HCT116 (cell line): Measurements from ENCODE around the gene DDX54.
A peak's percentile ranks its signal among the peaks of the same experiment; 100 is the strongest.

Experiments used
- EZH2 ChIP-seq: fragments of 200-600 bp; sonication (generic); IDR thresholded peaks from 2 replicates; pipeline ENCODE4 v1.6.1; 2017; ENCODE audit warnings: antibody characterized with exemption, mixed run types
- EZH2phosphoT487 ChIP-seq: fragments of 200-600 bp; IDR thresholded peaks from 2 replicates; pipeline ENCODE4 v1.6.1; 2018; ENCODE audit warnings: antibody characterized with exemption, borderline replicate concordance
- FOSL1 ChIP-seq: IDR thresholded peaks from 2 replicates; pipeline ENCODE4 v1.6.1; 2012; ENCODE audit warnings: low read depth
- POLR2A ChIP-seq: IDR thresholded peaks from 2 replicates; pipeline ENCODE4 v1.7.0; 2011; ENCODE audit warnings: borderline replicate concordance; ENCODE audit not compliant: insufficient read depth, insufficient read length; ENCODE audit errors: extremely low read depth
- SIN3A ChIP-seq: IDR thresholded peaks from 2 replicates; pipeline ENCODE4 v1.6.1; 2012; ENCODE audit warnings: low read depth
- TCF7L2 ChIP-seq: IDR thresholded peaks from 2 replicates; pipeline ENCODE4 v1.7.0; 2011; ENCODE audit warnings: borderline replicate concordance, inconsistent platforms; ENCODE audit not compliant: insufficient read depth, insufficient read length; ENCODE audit errors: extremely low read depth
- ZFX ChIP-seq: fragments of 450-650 bp; IDR thresholded peaks from 2 replicates; pipeline ENCODE4 v1.6.1; 2017
- TF ChIP-seq, protein P1 (sequence below), 3 experiments: fragments of 200-600 bp in 1 of 3; sonication (generic) in 1 of 3; IDR thresholded peaks in 2 of 3; conservative IDR thresholded peaks in 1 of 3; 2 replicates each; pipeline ENCODE4 v1.5.1; 2012 to 2017; ENCODE audit warnings: low read depth in 2 of 3, low read length in 2 of 3, antibody characterized with exemption in 1 of 3, borderline replicate concordance in 1 of 3, control low read depth in 1 of 3, mild to moderate bottlenecking in 1 of 3, mixed read lengths in 1 of 3, mixed run types in 1 of 3, moderate library complexity in 1 of 3; ENCODE audit not compliant: insufficient read depth in 1 of 3
- TF ChIP-seq, protein P2 (sequence below): IDR thresholded peaks from 2 replicates; pipeline ENCODE4 v1.6.1; 2012
- TF ChIP-seq, protein P3 (sequence below): IDR thresholded peaks from 2 replicates; pipeline ENCODE4 v1.6.1; 2012

DNA sequence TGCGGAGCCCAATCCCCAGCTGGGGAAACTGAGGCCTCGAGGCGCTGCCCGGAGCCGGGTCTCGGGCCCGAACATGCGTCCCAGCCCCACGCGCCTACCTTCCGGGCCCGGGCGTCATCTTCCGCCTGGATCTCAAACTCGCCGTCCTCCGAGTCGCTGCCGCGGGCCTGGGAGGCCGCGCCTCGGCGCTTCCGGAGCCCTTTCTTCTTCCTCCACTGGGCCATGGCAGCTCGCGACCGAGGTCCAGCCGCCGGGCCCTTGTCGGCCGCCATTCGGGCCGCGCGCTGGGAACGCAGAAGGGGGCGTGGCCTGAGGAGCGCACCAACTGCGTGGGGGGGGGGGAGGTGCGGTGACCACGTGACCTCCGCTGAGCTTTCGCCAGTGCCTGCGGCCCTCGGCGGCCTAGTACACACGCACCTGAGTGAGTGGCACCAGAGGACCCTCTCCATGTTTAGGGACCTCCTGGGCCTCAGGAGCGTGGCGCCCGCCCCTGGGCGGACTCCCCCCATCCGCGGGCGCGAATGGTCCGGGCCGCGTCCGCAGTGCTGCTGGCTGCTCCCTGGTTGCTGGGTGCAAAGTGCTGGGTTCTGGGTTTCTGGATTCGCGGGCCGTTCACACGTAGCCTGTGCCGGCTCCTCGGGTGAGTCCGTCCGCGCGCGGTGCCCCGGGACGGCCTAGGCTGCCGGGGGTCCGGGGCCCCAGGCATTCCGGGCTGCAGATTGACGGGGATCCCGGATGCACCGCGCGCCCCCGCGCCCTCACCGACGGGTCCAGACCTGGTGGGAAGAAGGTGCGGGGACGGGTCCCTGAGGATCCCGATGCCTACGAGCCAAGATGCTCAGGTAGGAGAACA lies at the start of gene DDX54, which contains the start of gene RITA1:
- TF ChIP-seq ZFX = peak; percentile 98
- TF ChIP-seq, protein P1, sequence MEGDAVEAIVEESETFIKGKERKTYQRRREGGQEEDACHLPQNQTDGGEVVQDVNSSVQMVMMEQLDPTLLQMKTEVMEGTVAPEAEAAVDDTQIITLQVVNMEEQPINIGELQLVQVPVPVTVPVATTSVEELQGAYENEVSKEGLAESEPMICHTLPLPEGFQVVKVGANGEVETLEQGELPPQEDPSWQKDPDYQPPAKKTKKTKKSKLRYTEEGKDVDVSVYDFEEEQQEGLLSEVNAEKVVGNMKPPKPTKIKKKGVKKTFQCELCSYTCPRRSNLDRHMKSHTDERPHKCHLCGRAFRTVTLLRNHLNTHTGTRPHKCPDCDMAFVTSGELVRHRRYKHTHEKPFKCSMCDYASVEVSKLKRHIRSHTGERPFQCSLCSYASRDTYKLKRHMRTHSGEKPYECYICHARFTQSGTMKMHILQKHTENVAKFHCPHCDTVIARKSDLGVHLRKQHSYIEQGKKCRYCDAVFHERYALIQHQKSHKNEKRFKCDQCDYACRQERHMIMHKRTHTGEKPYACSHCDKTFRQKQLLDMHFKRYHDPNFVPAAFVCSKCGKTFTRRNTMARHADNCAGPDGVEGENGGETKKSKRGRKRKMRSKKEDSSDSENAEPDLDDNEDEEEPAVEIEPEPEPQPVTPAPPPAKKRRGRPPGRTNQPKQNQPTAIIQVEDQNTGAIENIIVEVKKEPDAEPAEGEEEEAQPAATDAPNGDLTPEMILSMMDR (IDR thresholded peaks at IDR 0.05 in 2 of 3, conservative IDR thresholded peaks at IDR 0.05 in 1 of 3; ENCODE audit: borderline replicate concordance in 1 of 3, insufficient read depth in 1 of 3, low read depth in 2 of 3, low read length in 2 of 3) = no peak
- TF ChIP-seq TCF7L2 = peak; percentile 71
- TF ChIP-seq SIN3A = peak; percentile 85
- no peak for TF ChIP-seq EZH2
- TF ChIP-seq POLR2A = peak; percentile 57
- TF ChIP-seq, protein P2, sequence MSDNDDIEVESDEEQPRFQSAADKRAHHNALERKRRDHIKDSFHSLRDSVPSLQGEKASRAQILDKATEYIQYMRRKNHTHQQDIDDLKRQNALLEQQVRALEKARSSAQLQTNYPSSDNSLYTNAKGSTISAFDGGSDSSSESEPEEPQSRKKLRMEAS = peak; percentile 95
- TF ChIP-seq EZH2phosphoT487 = no peak
- TF ChIP-seq, protein P3, sequence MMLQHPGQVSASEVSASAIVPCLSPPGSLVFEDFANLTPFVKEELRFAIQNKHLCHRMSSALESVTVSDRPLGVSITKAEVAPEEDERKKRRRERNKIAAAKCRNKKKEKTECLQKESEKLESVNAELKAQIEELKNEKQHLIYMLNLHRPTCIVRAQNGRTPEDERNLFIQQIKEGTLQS = no peak
- TF ChIP-seq FOSL1 = no peak
